ENCODE measurements around the gene GRAMD2A.
"Not testable (repeated sequence)": the region's sequence is repeated elsewhere in the genome, so short reads cannot be mapped to it uniquely, and the experiment has no call there.

GRAMD2A gene

GRCh38 chr15:72184165-72184811 lies 13.3 kb downstream of the GRAMD2A start:
- DNase-seq (ENCODE audit: low spot score), result peak; percentile 64

- no peak for DNase-seq (ENCODE audit: low spot score)
Measured at GRCh38 chr15:72183781-72184164, 13.8 kb downstream of the GRAMD2A start.

DNA sequence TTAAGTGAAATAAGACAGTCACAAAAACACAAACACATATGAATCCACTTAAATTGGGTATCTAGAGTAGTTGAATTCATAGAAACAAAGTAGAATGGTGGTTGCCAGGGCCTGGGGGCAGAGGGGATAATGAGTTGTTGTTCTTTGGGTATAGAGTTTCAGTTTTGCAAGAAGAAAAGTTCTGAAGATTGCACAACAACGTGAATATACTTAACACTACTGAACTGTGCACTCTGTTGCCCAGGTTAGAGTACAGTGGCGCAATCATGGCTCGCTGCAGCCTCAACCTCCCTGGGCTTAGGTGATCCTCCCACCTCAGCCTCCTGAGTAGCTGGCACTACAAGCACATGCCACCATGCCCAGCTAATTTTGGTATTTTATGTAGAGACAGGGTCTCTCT lies 14.9 kb downstream of the GRAMD2A start:
- peak; percentile 33 for DNase-seq (ENCODE audit: low spot score)

DNA sequence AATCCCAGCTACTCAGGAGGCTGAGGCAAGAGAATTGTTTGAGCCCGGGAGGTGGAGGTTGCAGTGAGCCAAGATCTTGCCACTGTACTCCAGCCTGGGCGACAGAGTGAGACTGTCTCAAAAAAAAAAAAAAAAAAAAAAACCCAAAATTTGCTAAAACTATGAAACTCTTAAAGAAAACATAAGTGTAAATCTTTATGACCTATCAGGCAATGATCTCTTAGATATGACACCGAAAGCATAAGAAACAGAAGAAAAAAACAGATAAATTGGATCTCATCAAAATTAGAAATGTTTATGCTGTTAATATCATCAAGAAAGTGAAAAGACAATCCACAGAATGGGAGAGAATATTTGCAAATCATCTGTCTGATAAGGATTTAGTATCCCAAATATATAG lies 15.3 kb downstream of the GRAMD2A start:
- DNase-seq (ENCODE audit: low spot score), result no peak

DNA sequence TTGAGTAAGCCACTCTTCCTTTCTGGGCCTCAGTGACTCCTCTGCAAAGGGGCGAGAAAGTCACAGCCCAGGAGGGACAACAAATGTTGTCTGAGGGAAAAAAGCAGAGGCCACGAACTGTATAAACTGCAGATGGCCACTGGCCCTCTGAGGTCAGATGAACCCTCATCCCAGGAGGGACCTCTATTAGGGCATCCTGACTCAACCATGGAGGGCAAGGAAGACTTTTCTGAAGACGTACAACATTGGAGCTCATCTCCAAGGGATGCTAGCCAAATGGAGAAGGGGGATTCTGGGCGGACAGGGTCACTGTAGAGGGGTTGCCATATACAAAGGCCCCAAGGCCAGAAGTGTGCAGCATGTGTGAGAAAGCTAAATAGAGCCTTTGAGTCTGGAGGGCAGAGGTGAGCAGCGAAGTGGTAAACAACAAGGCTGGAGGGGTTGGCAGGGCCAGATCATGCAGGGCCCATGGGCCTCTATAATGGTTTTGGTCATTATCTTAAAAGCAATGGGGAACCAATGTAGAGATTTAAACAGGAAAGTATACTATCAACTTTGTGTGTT lies 16.7 kb downstream of the GRAMD2A start:
- peak; percentile 51 for DNase-seq (ENCODE audit: low spot score)

GRCh38 chr15:72179950-72180581 lies 17.5 kb downstream of the GRAMD2A start:
- peak; percentile 64 for DNase-seq (ENCODE audit: low spot score)

DNA sequence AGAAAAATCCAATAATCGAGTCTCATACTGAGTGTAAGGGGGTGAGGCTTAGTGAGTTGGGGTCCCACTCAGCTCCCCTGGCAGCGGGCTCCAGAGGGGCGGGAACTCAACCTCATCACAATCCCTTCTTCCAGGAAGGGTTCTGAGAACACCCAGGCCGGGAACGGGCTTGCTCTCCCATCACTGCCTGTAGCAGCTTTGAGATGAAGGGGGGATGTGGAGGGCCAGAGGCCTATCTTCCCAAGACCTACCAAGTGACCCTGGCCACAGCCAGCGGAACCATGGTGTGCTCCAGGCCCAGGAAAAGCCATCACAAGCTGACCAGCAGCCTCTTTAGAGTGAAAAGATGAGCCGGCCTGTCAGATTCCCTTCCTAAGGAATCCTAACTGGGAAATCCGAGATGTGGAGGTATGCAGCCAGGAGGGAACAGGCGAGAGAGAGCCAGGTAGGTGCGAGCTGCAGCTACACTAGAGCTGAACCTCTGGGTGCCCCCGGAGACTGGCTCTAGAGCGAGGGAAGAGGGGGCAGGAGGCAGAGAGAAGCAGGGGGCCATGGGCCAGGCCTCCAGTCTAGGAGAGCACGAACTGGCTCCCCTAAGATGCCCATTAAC lies 18.5 kb downstream of the GRAMD2A start:
- peak; percentile 41 for DNase-seq (ENCODE audit: low spot score)

DNA sequence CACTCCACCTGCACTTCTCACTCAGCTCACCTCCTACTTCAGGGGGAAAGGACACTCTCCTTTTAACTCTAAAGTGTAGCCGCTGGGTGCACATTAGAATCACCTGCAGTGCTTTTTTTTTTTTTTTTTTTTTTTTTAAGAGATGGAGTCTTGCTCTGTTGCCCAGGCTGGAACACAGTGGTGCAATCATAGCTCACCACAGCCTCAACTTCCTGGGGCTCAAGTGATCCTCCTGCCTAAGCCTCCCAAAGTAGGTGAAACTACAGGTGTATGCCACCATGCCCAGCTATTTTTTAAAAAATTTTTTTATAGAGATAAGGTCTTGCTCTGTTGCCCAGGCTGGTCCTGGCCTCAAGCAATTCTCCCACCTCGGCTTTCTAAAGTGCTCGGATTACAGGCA lies 20.8 kb downstream of the GRAMD2A start:
- DNase-seq (ENCODE audit: low spot score), result no peak

DNA sequence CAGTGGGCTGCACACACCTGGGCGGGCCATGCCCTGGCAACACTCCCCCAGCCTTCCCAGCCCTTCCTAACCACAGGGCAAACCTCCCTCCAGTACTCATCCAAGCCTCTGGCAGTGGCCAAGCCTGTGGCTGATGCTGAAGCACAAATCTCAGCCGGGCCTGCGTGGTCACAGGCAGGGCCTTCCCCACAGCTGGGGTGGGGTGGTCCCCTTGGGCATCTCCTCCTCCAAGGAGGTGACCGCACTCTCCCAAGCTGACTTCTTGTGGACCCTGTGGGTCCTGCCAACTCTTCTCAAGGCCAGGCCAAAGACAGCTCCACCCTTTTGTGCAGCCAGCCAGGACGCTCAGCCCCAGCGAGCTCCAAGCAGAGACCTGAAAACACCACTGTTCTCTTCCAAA lies 21.4 kb downstream of the GRAMD2A start:
- no peak for DNase-seq (ENCODE audit: low spot score)

GRCh38 chr15:72175186-72176044 lies 22.2 kb downstream of the GRAMD2A start:
- no peak for DNase-seq (ENCODE audit: low spot score)

GRCh38 chr15:72174551-72175165 lies 22.9 kb downstream of the GRAMD2A start:
- DNase-seq (ENCODE audit: low spot score), result no peak

DNA sequence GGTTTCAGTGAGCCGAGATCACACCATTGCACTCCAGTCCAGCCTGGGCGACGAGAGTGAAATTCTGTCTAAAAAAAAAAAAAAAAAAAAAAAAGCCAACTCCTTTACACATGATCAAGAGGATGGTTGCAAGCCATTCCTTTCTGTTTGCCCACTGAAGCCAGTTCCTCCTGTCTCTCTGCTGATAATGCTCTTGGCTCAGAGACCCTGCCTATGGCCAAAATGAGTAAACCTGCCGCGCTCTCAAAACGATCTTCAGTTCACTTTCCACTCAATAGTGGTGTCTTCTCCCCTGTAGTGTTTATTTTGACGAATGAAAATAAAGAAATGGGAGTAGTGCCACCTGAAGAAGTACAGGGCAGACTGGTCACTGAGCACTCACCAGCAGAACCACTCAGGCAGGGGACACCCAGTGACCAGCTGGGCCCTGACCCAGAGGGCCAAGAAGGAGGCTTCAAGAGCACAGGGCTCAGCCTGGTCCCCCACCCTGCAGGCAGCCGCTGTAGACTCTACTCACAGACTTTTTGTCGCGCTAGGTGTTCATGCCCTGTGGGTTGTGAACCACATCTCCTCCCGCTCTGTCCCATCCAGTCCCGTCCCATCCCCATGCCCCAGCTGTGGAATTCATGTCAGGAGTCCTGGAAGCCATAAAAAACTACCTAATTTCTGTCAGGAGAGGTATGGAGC lies 23.6 kb downstream of the GRAMD2A start:
- no peak for DNase-seq (ENCODE audit: low spot score)

DNA sequence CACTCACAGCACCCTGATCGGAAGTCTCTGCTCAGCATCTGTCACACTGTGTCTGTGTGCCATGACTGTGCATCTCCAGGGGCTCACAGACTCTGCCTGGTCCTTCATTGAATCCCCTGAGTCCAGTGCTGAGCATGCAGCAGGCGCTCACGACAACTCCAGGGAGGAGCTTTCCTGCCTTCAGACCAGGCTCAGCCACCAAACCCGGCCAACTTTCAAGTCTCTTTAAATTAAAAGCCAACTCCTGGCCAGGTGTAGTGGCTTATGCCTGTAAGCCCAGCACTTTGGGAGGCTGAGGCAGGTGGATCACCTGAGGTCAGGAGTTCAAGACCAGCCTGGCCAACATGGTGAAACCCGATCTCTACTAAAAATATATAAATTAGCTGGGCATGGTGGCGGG lies 24.2 kb downstream of the GRAMD2A start:
- no peak for DNase-seq (ENCODE audit: low spot score)

GRCh38 chr15:72172796-72173195 lies 24.8 kb downstream of the GRAMD2A start:
- DNase-seq (ENCODE audit: low spot score), result no peak

GRCh38 chr15:72171978-72172377 lies 25.6 kb downstream of the GRAMD2A start:
- not testable (repeated sequence) for DNase-seq (ENCODE audit: low spot score)

DNA sequence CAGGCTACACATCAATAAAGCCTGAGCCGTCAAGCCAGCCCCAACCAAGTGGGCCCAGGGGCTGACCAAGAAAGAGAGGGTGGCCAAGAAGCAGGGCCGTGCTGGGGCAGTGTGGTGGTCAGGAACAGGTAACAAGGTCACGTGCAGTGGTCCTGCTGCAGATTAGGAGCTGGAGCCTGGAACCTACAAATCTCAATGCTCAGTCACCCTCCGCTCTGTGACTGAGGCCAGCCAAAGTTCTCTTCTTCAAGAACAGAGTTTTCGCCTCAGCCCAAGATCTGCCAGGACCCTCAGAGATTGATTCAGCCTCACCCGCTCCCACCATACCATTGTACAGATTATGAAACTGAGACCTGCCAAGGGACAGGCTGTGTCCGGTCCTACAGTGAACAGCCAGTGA lies 26.9 kb downstream of the GRAMD2A start:
- DNase-seq (ENCODE audit: low spot score), result no peak

- no peak for DNase-seq (ENCODE audit: low spot score)
Measured at GRCh38 chr15:72169921-72170611, 27.5 kb downstream of the GRAMD2A start.

GRCh38 chr15:72169236-72169920 lies 28.2 kb downstream of the GRAMD2A start:
- no peak for DNase-seq (ENCODE audit: low spot score)

DNA sequence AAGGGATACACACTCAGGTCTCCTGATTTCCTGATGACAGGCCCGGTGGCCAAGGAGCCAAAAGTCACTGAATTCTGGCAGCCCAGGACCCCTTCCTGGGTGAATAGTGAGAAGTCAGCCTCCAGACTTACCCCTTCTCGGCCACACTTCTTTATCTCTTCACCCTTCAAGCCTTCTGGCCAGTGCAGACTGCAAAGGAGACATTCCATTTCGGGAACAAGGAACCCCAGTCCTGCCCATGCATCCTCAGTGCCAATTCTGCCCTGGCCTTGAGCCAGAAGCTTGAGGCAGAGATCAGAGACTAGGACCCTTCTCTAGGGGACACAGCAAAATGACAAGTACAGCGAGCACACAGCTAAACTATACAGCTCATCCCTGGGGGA lies 28.8 kb downstream of the GRAMD2A start:
- no peak for DNase-seq (ENCODE audit: low spot score)

Data from left forelimb (tissue), 1 donor.